CD8-positive, alpha-beta memory T cell (primary cell): Measurements from ENCODE around the gene TIMM10. TPM values are rescaled to one million over a fixed set of nuclear protein-coding genes. Genes with fewer than 3 reads are reported as not detected.

ENCODE experiments used
- CTCF ChIA-PET: fragments of 350-600 bp; sonication (Branson Sonifier 250); formaldehyde crosslinking; loops from one replicate; lab custom pipeline; 2021; ENCODE audit warnings: antibody characterized with exemption; lab: Charles Lee
- POLR2A ChIA-PET: fragments of 350-600 bp; sonication (Branson Sonifier 250); formaldehyde crosslinking; loops from one replicate; lab custom pipeline; 2021; ENCODE audit warnings: antibody characterized with exemption; lab: Charles Lee
- DNase-seq, 5 donors: peaks; one replicate each; pipeline versions ENCODE4 v3.0.0 to v3.0.0-alpha.2; 2020 to 2022; ENCODE audit warnings: mixed read lengths in 1 of 5
- H3K27ac ChIP-seq: one replicate; pipeline ENCODE4 v1.7.0; 2013; ENCODE audit warnings: low read depth, mild to moderate bottlenecking, low read length, moderate library complexity
- H3K27me3 ChIP-seq: 2 replicates; pipeline ENCODE4 v1.7.0; 2013; ENCODE audit warnings: low read length, mild to moderate bottlenecking; ENCODE audit not compliant: insufficient read depth, poor library complexity, severe bottlenecking
- H3K36me3 ChIP-seq: 2 replicates; pipeline ENCODE4 v1.7.0; 2013; ENCODE audit warnings: mild to moderate bottlenecking, low read length, moderate library complexity; ENCODE audit not compliant: insufficient read depth
- H3K4me1 ChIP-seq: 2 replicates; pipeline ENCODE4 v1.7.0; 2013; ENCODE audit warnings: mild to moderate bottlenecking, low read length, moderate library complexity; ENCODE audit not compliant: insufficient read depth
- H3K4me3 ChIP-seq: 2 replicates; pipeline ENCODE4 v1.7.0; 2013; ENCODE audit warnings: mild to moderate bottlenecking, low read length
- H3K9me3 ChIP-seq: 2 replicates; pipeline ENCODE4 v1.7.0; 2013; ENCODE audit warnings: mild to moderate bottlenecking, low read length
- H3K27ac Mint-ChIP-seq, 8 donors: one replicate each; pipeline ENCODE4 v1.8.0; 2020 to 2021; ENCODE audit warnings: mixed read lengths in 8 of 8, mild to moderate bottlenecking in 6 of 8, inconsistent platforms in 3 of 8, moderate library complexity in 3 of 8
- H3K27me3 Mint-ChIP-seq, 2 donors: one replicate each; pipeline ENCODE4 v1.8.0; 2020 to 2021; ENCODE audit warnings: mixed read lengths in 2 of 2, mild to moderate bottlenecking in 1 of 2, moderate library complexity in 1 of 2
- H3K36me3 Mint-ChIP-seq, 3 donors: one replicate each; pipeline ENCODE4 v1.8.0; 2020 to 2021; ENCODE audit warnings: mixed read lengths in 3 of 3, inconsistent platforms in 1 of 3, mild to moderate bottlenecking in 1 of 3
- H3K4me1 Mint-ChIP-seq, 3 donors: one replicate each; pipeline ENCODE4 v1.8.0; 2020 to 2021; ENCODE audit warnings: mixed read lengths in 3 of 3, inconsistent platforms in 1 of 3, mild to moderate bottlenecking in 1 of 3
- H3K4me3 Mint-ChIP-seq, 7 donors: one replicate each; pipeline ENCODE4 v1.8.0; 2020 to 2021; ENCODE audit warnings: mixed read lengths in 7 of 7, mild to moderate bottlenecking in 6 of 7, moderate library complexity in 4 of 7, inconsistent platforms in 2 of 7
- H3K9me3 Mint-ChIP-seq, 5 donors: one replicate each; pipeline ENCODE4 v1.8.0; 2020 to 2022; ENCODE audit warnings: mixed read lengths in 5 of 5, mild to moderate bottlenecking in 3 of 5, moderate library complexity in 2 of 5, inconsistent platforms in 1 of 5
- polyA plus RNA-seq: library from polyadenylated mRNA; unstranded; fragments of 300-500 nt; fragmentation: Illumina TruSeq; gene quantifications from one replicate; pipeline ENCODE4 v1.2.3, GENCODE V29; 2021
- total RNA-seq, 2 experiments: library from RNA; stranded (reverse); gene quantifications; one replicate each; pipeline ENCODE4 v1.2.3, GENCODE V29; 2021

TIMM10 gene
- total and polyA plus RNA-seq, 3 experiments from 2014 or later, result 72.2 to 154 (median 151) TPM

DNA sequence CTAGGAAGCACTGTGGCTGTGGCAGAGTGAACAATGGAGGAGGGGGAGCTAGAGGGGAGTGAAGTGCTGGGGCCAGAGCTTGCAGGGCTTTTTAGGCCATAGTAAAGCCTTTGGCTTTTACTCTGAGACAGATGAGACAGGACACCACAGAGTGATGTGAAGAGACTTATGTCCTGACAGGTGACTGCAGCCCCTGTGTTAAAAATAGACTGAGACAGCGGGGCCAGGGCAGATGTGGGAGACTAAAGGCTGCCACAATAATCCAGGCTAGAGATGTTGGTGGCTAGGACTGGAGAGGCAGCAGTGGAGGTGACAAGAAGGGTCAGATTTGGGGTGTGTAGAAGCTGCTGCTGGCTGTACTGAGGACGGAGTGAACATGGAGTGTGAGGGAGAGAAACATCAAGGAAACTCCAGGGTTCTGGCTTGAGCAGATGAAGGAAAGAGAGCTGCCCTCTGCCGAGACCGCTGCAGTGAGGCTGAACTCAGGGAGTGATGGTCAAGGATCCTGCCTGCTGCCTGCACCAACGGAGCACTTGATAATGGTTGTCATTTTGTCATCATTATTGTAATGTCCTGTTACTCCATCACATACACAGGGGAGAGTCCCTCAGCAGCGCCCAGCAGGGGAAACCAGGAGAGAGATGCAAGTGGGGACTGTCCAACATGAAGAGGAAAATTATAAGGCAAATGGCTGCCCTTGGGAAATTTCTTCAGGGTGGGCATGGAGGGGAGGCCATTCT, 42.5 kb downstream of the TIMM10 start:
- DNase-seq, result no peak
- peaks cover 4% of the 10 kb centered on the region for H3K36me3 ChIP-seq
- ChIA-PET CTCF (interaction anchor here (2.9 to 17.0 kb wide), 2 partner anchors 30 to 34 kb away, joined by 9 to 498 read pairs; partner anchors contain the start of genes SLC43A1 and TIMM10), POLR2A (no interaction called here)
- H3K4me3 Mint-ChIP-seq, result no peak overlapping the region
- H3K4me1 ChIP-seq, result no peaks in the 10 kb centered on the region
- H3K27ac ChIP-seq, result no peak overlapping the region
- peaks cover 27 to 63% (median 31%) of the 10 kb centered on the region in 3 donors for H3K36me3 Mint-ChIP-seq
- peaks cover 0 to 4% (median 3%) of the 10 kb centered on the region in 3 donors for H3K4me1 Mint-ChIP-seq
- peaks cover 0 to 2% (median 0%) of the 10 kb centered on the region in 5 donors for H3K9me3 Mint-ChIP-seq
- H3K4me3 ChIP-seq, result no peak overlapping the region
- peaks cover 15 to 18% of the 10 kb centered on the region in 2 donors for H3K27me3 Mint-ChIP-seq
- no peaks in the 10 kb centered on the region for H3K27me3 ChIP-seq
- peak overlapping the region in 1 of 8 donors; percentile 47 for H3K27ac Mint-ChIP-seq
- H3K9me3 ChIP-seq, result no peaks in the 10 kb centered on the region

DNA sequence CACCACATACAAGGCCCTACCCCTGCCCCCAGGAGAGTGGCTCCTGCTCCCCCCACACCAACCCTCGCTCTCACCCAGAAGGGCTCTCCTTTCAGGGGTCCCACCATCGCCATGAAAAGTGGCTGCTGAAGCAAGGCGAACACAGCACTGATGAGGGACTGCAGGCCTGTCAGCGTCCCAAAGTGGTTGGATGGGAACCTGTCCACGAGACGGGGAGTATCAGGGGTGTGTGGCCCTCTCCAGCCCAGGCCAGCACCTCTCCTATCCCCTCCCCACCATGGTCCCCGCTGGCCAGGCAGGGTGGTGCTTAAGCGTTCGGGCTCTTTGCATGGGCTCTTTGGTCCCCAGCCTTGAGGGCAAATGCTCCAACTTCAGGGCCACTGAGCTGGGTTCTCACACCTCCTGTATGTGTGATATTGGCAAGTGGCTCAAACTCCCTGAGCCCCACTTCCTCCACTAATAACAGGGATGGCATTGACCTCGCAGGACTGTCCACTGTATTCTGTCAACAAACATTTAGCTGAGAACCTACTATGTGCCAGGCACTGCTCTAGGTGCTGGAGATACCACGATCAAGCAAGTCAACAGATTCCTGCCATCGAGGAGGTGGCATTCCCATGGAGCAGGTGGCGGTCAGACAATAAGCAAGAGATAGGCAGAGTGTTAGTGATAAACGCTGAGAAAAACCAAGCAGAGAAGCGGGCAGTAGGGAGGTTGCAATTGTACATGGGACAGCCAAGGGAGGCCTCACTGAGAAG, 43.4 kb downstream of the TIMM10 start:
- POLR2A ChIA-PET, result no interaction called here
- no peak overlapping the region for H3K4me3 Mint-ChIP-seq
- peaks cover 15 to 18% of the 10 kb centered on the region in 2 donors for H3K27me3 Mint-ChIP-seq
- Histone ChIP-seq H3K27me3 (no peaks in the 10 kb centered on the region), H3K27ac (no peak overlapping the region), H3K9me3 (no peaks in the 10 kb centered on the region), H3K36me3 (peaks cover 4% of the 10 kb centered on the region), H3K4me1 (no peaks in the 10 kb centered on the region), H3K4me3 (no peak overlapping the region)
- H3K4me1 Mint-ChIP-seq, result peaks cover 0 to 9% (median 3%) of the 10 kb centered on the region in 3 donors
- H3K36me3 Mint-ChIP-seq, result peaks cover 27 to 63% (median 31%) of the 10 kb centered on the region in 3 donors
- DNase-seq, result no peak
- H3K27ac Mint-ChIP-seq, result no peak overlapping the region
- CTCF ChIA-PET, result interaction anchor here (0.9 to 17.0 kb wide), 2 partner anchors 30 to 35 kb away, joined by 3 to 498 read pairs; partner anchors contain the start of genes SLC43A1 and TIMM10
- H3K9me3 Mint-ChIP-seq, result peaks cover 0 to 2% (median 0%) of the 10 kb centered on the region in 5 donors

DNA sequence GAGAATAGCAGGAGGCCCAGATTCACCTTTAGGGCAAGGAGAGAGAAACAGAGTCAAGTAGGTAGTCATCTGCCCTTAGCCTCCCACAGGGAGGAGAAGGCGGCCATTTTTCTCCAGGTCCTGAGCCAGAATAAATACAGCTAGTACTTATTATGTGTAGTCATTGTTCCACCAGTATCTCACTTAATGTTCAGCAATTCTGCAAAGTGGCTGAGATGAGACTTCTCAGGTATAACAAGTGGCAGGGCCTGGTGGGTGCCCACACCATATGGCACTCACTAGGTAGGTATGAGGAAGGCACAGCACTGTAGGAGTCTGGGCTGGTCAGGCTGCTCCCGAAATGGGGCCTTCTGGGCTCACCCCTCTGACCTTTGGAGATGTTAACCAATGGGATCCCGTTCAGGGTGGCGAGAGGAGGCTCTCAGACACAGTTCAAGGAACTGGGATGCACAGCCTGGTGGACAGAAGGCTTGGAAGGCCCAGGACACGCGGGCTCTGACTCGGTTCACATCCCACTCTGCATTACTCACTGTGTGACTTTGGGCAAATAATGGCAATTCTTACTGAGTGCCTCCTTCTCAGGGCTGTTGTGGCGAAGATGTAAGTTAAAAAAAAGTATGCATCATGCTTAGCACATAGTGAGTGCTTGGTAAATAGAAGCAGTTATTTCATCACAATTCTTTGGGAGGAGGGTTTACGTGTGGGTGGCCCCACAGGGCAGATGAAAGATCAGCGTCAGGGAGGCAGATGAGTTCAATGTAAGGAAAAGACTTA, 45.1 kb downstream of the TIMM10 start:
- H3K27ac ChIP-seq, result no peak overlapping the region
- H3K36me3 ChIP-seq, result peaks cover 4% of the 10 kb centered on the region
- peaks cover 0 to 2% (median 0%) of the 10 kb centered on the region in 5 donors for H3K9me3 Mint-ChIP-seq
- ChIA-PET CTCF (interaction anchor here (1.2 to 9.4 kb wide), 5 partner anchors 9 to 41 kb away, joined by 3 to 151 read pairs (median 5); partner anchors contain the start of genes RTN4RL2 and SLC43A1), POLR2A (no interaction called here)
- no peak overlapping the region for H3K4me3 Mint-ChIP-seq
- peaks cover 27 to 52% (median 27%) of the 10 kb centered on the region in 3 donors for H3K36me3 Mint-ChIP-seq
- no peak for DNase-seq
- H3K4me1 Mint-ChIP-seq, result peaks cover 1 to 12% (median 8%) of the 10 kb centered on the region in 3 donors
- H3K27me3 ChIP-seq, result no peaks in the 10 kb centered on the region
- H3K4me1 ChIP-seq, result no peaks in the 10 kb centered on the region
- no peak overlapping the region for H3K27ac Mint-ChIP-seq
- peaks cover 18 to 19% of the 10 kb centered on the region in 2 donors for H3K27me3 Mint-ChIP-seq
- no peaks in the 10 kb centered on the region for H3K9me3 ChIP-seq
- H3K4me3 ChIP-seq, result no peak overlapping the region

DNA sequence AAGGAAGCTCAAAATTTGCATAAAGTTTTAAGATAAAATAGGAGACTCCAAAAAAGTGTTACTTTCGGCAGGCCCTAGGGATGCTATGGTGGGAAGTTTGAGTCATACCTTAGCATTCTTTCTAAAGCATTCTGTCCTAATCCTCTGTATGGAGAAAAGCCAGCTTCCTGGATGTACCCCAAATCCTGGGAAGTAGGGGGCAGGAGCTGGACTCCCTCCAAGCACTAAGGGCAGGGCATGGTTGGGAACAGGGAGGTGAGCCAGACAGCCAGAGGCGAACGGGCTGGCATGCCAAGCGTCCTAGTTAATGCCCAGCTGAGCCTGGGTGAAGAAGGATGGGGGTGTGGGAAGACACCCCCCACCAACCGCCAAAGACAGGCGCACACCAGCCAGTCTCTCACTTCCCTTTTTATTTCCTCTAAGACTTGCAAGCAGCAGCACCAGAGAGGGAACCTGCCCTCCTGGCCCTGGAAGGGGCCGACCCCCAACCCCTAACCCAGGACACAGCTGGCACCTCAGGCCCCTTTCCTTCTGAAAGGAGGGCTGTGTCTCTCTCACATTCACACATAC, 46.3 kb downstream of the TIMM10 start:
- H3K9me3 Mint-ChIP-seq, result peaks cover 0 to 2% (median 0%) of the 10 kb centered on the region in 5 donors
- H3K4me1 Mint-ChIP-seq, result peaks cover 5 to 20% (median 11%) of the 10 kb centered on the region in 3 donors
- Histone ChIP-seq H3K9me3 (no peaks in the 10 kb centered on the region), H3K27me3 (no peaks in the 10 kb centered on the region), H3K27ac (no peak overlapping the region), H3K4me3 (no peak overlapping the region), H3K36me3 (no peaks in the 10 kb centered on the region), H3K4me1 (no peaks in the 10 kb centered on the region)
- peaks cover 23 to 42% (median 27%) of the 10 kb centered on the region in 3 donors for H3K36me3 Mint-ChIP-seq
- H3K27me3 Mint-ChIP-seq, result peaks cover 19% of the 10 kb centered on the region in 2 donors
- DNase-seq, result no peak
- ChIA-PET POLR2A (no interaction called here), CTCF (interaction anchor here (0.8 to 9.4 kb wide), 13 partner anchors 8 to 316 kb away, joined by 3 to 151 read pairs (median 4); partner anchors contain the start of genes RTN4RL2 and SLC43A1)
- no peak overlapping the region for H3K4me3 Mint-ChIP-seq
- no peak overlapping the region for H3K27ac Mint-ChIP-seq

DNA sequence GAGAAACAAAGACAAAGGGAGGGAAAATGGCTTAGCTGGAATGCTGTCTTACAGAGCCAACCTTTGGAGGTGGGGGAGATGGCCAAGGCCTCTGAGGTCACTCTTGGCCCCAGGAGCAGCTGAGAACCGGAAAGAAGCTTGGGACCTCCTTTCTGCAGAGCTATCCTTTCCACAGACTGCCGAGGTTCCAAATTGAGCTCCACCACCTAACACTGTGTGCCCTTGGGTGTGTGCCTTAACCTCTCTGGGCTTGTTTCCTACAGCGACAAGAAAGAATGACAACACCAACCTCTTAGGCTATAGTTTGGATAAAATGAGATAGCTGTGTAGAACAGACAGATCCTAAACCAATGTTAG, 47.0 kb downstream of the TIMM10 start:
- Mint-ChIP-seq H3K4me1 (peaks cover 5 to 20% (median 11%) of the 10 kb centered on the region in 3 donors), H3K4me3 (peak overlapping the region in 1 of 7 donors; percentile 15), H3K27me3 (peaks cover 19% of the 10 kb centered on the region in 2 donors), H3K27ac (no peak overlapping the region), H3K36me3 (peaks cover 18 to 35% (median 23%) of the 10 kb centered on the region in 3 donors), H3K9me3 (peaks cover 0 to 2% (median 0%) of the 10 kb centered on the region in 5 donors)
- Histone ChIP-seq H3K4me1 (no peaks in the 10 kb centered on the region), H3K36me3 (no peaks in the 10 kb centered on the region), H3K27me3 (no peaks in the 10 kb centered on the region), H3K9me3 (no peaks in the 10 kb centered on the region), H3K4me3 (no peak overlapping the region), H3K27ac (no peak overlapping the region)
- POLR2A ChIA-PET, result no interaction called here
- CTCF ChIA-PET, result interaction anchor here (0.8 to 9.4 kb wide), 10 partner anchors 10 to 317 kb away, joined by 3 to 151 read pairs (median 5); partner anchors contain the start of genes RTN4RL2 and SLC43A1
- DNase-seq, result no peak

- H3K27ac Mint-ChIP-seq, result no peak overlapping the region
- peaks cover 12 to 29% (median 18%) of the 10 kb centered on the region in 3 donors for H3K36me3 Mint-ChIP-seq
- H3K4me1 Mint-ChIP-seq, result peaks cover 5 to 23% (median 11%) of the 10 kb centered on the region in 3 donors
- peaks cover 15 to 19% of the 10 kb centered on the region in 2 donors for H3K27me3 Mint-ChIP-seq
- Histone ChIP-seq H3K27me3 (no peaks in the 10 kb centered on the region), H3K27ac (no peak overlapping the region), H3K36me3 (no peaks in the 10 kb centered on the region), H3K4me3 (no peak overlapping the region), H3K4me1 (no peaks in the 10 kb centered on the region), H3K9me3 (no peaks in the 10 kb centered on the region)
- POLR2A ChIA-PET, result no interaction called here
- peaks cover 0 to 2% (median 0%) of the 10 kb centered on the region in 5 donors for H3K9me3 Mint-ChIP-seq
- CTCF ChIA-PET, result interaction anchor here (1.1 to 9.4 kb wide), 8 partner anchors 11 to 318 kb away, joined by 3 to 151 read pairs (median 5); partner anchors contain the start of genes RTN4RL2 and SLC43A1
- peak; percentile 40 to 68 (median 51) for DNase-seq
- peak overlapping the region in 1 of 7 donors; percentile 15 for H3K4me3 Mint-ChIP-seq
These were observed 47.6 kb downstream of the TIMM10 start for GRCh38 chr11:57482782-57483561.
